ENCODE measurements around the gene RNF217.

RNF217 gene

DNA sequence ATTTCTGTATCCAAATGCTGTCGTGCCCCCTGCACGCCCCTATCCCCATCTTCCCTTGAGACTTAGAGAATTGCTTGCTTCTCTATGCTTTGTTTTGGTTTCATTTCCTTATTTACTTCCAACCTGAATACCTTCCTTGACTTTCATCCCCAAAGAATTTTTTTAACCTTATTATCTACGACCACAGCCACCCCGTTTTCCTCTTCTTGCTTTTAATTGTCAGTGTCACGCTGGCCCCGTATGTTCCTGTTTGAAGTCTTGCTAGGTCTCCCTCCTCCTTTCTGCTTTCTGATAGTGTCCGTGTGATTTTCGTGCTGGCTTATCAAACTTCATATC is 40.1 kb downstream of the RNF217 start:
- peak overlapping the region; percentile 48 for H3K4me3 ChIP-seq (ENCODE audit: low read depth, low read length)
- no peak for DNase-seq (ENCODE audit: low read depth)

DNA sequence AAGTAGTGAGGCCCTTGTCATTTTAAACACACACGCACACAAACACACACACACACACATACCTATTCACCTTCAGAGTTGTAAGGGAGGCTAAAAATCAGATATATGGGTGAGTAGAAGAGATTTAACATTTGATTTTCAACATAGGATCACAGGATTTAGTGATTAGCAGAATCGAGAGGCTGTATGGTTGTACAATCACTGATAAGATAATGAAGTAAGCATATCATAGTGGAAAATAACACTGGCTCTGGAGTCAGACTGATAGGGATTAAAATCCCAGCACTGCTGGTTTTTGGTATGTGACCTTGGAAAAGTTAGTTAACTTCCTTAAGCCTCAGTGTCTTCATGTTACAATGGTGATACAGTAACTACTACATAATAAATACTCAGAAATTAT is 40.8 kb downstream of the RNF217 start:
- H3K4me3 ChIP-seq (ENCODE audit: low read depth, low read length) = no peak overlapping the region
- TF ChIP-seq, protein P1, sequence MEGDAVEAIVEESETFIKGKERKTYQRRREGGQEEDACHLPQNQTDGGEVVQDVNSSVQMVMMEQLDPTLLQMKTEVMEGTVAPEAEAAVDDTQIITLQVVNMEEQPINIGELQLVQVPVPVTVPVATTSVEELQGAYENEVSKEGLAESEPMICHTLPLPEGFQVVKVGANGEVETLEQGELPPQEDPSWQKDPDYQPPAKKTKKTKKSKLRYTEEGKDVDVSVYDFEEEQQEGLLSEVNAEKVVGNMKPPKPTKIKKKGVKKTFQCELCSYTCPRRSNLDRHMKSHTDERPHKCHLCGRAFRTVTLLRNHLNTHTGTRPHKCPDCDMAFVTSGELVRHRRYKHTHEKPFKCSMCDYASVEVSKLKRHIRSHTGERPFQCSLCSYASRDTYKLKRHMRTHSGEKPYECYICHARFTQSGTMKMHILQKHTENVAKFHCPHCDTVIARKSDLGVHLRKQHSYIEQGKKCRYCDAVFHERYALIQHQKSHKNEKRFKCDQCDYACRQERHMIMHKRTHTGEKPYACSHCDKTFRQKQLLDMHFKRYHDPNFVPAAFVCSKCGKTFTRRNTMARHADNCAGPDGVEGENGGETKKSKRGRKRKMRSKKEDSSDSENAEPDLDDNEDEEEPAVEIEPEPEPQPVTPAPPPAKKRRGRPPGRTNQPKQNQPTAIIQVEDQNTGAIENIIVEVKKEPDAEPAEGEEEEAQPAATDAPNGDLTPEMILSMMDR (conservative IDR thresholded peaks at IDR 0.05; ENCODE audit: low read depth, low read length) = no peak
- no peak for DNase-seq (ENCODE audit: low read depth)

More for the DNA sequence above, 40.1 kb downstream of the RNF217 start:
- TF ChIP-seq, protein P1 (conservative IDR thresholded peaks at IDR 0.05; ENCODE audit: low read depth, low read length) = no peak

DNA sequence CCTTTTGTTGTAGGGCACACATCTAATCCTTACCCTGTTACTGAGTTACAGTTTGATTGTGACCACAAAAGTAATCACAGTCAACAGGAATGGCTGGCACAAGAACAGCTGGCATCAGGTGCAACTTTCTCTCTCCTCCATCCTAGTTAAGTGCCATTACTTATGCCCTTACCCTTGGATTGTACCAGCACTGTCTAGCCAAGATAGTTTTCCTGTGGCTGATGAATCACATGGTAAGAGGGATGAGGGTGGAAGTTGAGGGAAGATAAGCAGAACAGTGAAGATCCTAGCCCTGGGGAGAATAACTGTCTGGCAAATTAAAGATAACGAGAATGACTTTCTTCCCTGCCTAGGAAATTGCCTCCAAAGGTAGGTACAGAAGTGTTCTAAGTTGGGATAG is 42.0 kb downstream of the RNF217 start:
- no peak for DNase-seq (ENCODE audit: low read depth)
- TF ChIP-seq, protein P1 (conservative IDR thresholded peaks at IDR 0.05; ENCODE audit: low read depth, low read length) = no peak
- H3K4me3 ChIP-seq (ENCODE audit: low read depth, low read length) = no peak overlapping the region

DNA sequence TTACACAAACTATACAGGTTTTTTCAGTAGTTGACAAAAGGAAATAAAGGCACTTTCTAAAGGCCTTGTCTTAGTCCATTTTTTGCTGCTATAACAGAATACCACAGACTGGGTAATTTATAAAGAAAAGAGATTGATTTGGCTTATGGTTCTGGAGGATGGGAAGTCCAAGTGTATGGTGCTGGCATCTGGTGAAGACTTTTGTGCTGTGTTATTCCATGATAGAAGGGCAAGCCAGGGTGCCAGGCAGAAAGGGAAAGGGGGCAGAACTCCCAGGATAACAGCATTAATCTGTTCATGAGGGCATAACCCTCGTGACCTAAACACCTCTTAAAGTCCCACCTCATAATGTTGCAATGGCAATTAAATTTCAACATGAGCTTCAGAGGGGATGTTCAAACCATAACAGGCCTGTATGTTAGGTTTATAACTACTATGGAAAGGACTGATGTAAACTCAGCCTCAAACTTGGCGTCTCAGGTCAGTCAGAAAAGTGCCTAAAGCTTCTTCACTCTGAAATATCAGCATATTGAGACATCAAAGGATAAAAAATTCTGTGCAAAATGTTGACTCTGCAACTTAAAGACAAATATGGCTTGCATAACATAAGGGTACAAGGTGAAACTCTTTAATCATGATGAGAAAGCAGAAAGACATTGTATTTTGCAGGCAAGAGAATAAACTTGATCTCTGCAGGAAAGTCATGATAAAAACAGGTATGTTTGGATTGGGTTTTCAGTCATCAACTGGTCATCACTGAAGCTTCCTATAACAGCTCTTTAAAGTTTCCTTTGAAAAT is 42.8 kb downstream of the RNF217 start:
- H3K4me3 ChIP-seq (ENCODE audit: low read depth, low read length) = no peak overlapping the region
- DNase-seq (ENCODE audit: low read depth) = no peak
- TF ChIP-seq, protein P1 (conservative IDR thresholded peaks at IDR 0.05; ENCODE audit: low read depth, low read length) = no peak

DNA sequence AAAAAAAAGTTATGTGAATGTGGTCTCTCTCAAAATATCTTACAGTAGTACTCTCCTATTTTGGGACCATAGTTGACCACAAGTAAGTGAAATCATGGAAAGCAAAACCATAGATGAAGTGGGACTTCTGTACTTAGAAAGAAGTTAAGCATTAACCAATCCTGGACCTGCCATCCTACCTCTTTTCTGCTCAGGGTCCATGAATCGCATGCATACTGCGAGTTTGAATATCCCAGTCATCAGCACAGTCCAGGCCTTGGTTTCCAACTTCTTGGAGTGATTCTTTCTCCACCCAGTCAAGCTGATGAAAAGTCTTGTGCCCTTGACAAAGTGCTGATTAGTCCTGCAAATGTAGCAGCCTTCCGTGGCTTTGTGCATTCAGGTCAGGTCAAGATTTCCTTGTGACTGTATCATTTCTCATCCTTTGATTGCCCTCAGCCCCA is 46.0 kb downstream of the RNF217 start:
- DNase-seq (ENCODE audit: low read depth) = peak; percentile 41
- TF ChIP-seq, protein P1 (conservative IDR thresholded peaks at IDR 0.05; ENCODE audit: low read depth, low read length) = no peak
- no peak overlapping the region for H3K4me3 ChIP-seq (ENCODE audit: low read depth, low read length)

DNA sequence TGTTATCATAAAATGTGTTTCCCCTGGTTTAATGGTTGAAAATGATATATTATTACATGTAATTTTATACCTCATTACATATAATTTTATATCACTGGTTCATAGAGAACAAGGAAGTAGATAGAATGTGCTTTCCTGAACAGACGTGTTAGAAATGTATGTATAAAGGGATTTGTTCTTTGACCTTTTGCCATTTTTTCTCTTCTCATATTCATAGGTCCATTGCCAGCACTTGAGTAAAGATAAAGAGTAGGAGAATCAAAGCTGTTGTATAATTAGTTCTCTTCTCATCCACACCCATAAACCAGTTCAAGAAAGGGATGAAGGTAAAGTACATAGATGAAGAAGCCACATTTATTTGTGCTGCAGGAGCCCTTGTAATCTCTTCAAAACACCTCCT is 46.7 kb downstream of the RNF217 start:
- no peak overlapping the region for H3K4me3 ChIP-seq (ENCODE audit: low read depth, low read length)
- TF ChIP-seq, protein P1 (conservative IDR thresholded peaks at IDR 0.05; ENCODE audit: low read depth, low read length) = no peak
- DNase-seq (ENCODE audit: low read depth) = no peak

DNA sequence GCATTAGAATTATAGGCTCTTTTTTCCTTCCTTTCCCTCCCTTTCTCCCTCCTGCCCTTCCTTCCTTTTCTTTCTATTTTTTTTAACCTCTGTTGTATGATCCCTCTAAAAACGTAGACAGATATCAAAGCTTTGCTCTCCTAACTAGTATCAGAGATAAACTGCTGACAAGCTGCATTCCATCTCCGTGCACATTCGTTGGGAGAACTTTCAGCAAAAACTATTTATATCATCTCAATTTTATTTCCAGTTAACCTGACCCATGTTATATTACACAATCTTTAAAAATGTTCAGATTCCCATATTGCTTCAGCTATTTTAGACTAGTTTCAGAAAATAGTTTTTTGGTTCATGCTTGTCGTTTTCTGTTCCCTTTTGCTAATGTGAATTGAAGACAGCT is 47.3 kb downstream of the RNF217 start:
- TF ChIP-seq, protein P1 (conservative IDR thresholded peaks at IDR 0.05; ENCODE audit: low read depth, low read length) = no peak
- no peak overlapping the region for H3K4me3 ChIP-seq (ENCODE audit: low read depth, low read length)
- peak; percentile 82 for DNase-seq (ENCODE audit: low read depth)
